ENCODE results near the gene ZC3H12C. TPM values are rescaled to one million over a fixed set of nuclear protein-coding genes. Genes with fewer than 3 reads are reported as not detected.

The ZC3H12C gene
- total RNA-seq, 3 donors from 2014 or later = 10.2 to 19.8 (median 13.2) TPM

DNA sequence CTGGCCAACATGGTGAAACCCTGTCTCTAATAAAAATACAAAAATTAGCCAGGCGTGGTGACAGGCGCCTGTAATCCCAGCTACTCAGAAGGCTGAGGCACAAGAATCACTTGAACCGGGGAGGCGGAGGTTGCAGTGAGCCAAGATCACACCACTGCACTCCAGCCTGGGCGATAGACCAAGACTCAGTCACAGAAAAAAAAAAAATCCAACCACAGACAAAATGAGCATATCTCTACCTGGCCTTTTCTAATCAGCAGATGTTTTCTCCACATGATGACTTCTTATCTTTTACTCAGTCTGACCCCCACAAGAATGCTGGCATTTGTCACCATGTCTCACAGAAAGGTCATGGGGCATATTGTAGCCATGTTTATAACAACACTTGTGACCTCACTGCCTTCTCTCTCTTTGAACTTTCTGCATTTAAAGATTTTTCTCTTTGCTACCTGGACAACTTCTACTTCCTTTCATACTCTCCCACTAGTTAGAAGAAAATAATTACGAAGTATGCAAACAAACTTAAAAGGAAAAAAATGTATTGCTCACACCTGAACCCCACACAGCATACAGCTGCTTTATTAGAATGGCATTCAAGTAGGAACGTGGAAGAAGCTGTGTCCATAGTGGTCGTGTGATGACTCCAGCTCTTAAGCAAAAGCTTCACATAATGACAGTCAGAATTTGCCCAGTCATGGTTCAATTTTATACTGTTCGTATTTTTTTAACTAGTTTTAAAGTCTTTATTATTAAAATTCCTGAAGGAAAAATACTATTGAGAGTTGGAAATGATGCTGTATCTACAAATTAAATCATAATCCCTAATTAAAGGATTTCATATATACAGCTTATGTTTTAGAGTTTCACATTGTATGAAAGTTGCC is 65.4 kb downstream of the ZC3H12C start:
- intact Hi-C loops (cut with DNase I; ENCODE audit: low total_unique reads) = no loop called here
- no peak for DNase-seq (ENCODE audit: low spot score in 2 of 2)
- Histone ChIP-seq H3K36me3 (peaks cover 4% of the 10 kb centered on the region), H3K27me3 (no peaks in the 10 kb centered on the region), H3K4me1 (no peaks in the 10 kb centered on the region), H3K9me3 (no peaks in the 10 kb centered on the region), H3K4me3 (no peak overlapping the region), H3K27ac (no peak overlapping the region)
- TF ChIP-seq POLR2A (IDR thresholded peaks at IDR 0.05) (no peak), POLR2AphosphoS5 (IDR thresholded peaks at IDR 0.05) (no peak), CTCF (IDR thresholded peaks at IDR 0.05) (no peak)

GRCh38 chr11:110159476-110159875 is 66.3 kb downstream of the ZC3H12C start:
- H3K27me3 ChIP-seq = no peaks in the 10 kb centered on the region
- H3K36me3 ChIP-seq = peaks cover 4% of the 10 kb centered on the region

GRCh38 chr11:110160016-110160415 is 66.8 kb downstream of the ZC3H12C start:
- intact Hi-C loops (cut with DNase I; ENCODE audit: low total_unique reads) = no loop called here
- Histone ChIP-seq H3K36me3 (peaks cover 4% of the 10 kb centered on the region), H3K27ac (no peak overlapping the region), H3K27me3 (no peaks in the 10 kb centered on the region), H3K9me3 (no peaks in the 10 kb centered on the region), H3K4me1 (no peaks in the 10 kb centered on the region), H3K4me3 (no peak overlapping the region)
- TF ChIP-seq POLR2AphosphoS5 (IDR thresholded peaks at IDR 0.05) (no peak), POLR2A (IDR thresholded peaks at IDR 0.05) (no peak), CTCF (IDR thresholded peaks at IDR 0.05) (no peak)
- DNase-seq (ENCODE audit: low spot score in 2 of 2) = no peak

More at GRCh38 chr11:110159476-110159875, 66.3 kb downstream of the ZC3H12C start:
- Histone ChIP-seq H3K9me3 (no peaks in the 10 kb centered on the region), H3K27ac (no peak overlapping the region), H3K4me3 (no peak overlapping the region), H3K4me1 (no peaks in the 10 kb centered on the region)
- TF ChIP-seq POLR2A (IDR thresholded peaks at IDR 0.05) (no peak), POLR2AphosphoS5 (IDR thresholded peaks at IDR 0.05) (no peak), CTCF (IDR thresholded peaks at IDR 0.05) (no peak)
- DNase-seq (ENCODE audit: low spot score in 2 of 2) = no peak
- intact Hi-C loops (cut with DNase I; ENCODE audit: low total_unique reads) = no loop called here

GRCh38 chr11:110160437-110160836 is 67.2 kb downstream of the ZC3H12C start:
- Histone ChIP-seq H3K4me3 (no peak overlapping the region), H3K27me3 (no peaks in the 10 kb centered on the region), H3K4me1 (no peaks in the 10 kb centered on the region), H3K9me3 (no peaks in the 10 kb centered on the region), H3K27ac (no peak overlapping the region), H3K36me3 (peaks cover 4% of the 10 kb centered on the region)
- intact Hi-C loops (cut with DNase I; ENCODE audit: low total_unique reads) = no loop called here
- TF ChIP-seq POLR2AphosphoS5 (IDR thresholded peaks at IDR 0.05) = no peak
- TF ChIP-seq CTCF (IDR thresholded peaks at IDR 0.05) = no peak
- no peak for TF ChIP-seq POLR2A (IDR thresholded peaks at IDR 0.05)
- no peak for DNase-seq (ENCODE audit: low spot score in 2 of 2)

GRCh38 chr11:110161061-110161460 is 67.9 kb downstream of the ZC3H12C start:
- no peaks in the 10 kb centered on the region for H3K27me3 ChIP-seq
- peaks cover 4% of the 10 kb centered on the region for H3K36me3 ChIP-seq
- TF ChIP-seq POLR2AphosphoS5 (IDR thresholded peaks at IDR 0.05) = no peak
- no peak for TF ChIP-seq CTCF (IDR thresholded peaks at IDR 0.05)
- TF ChIP-seq POLR2A (IDR thresholded peaks at IDR 0.05) = no peak
- no peak overlapping the region for H3K27ac ChIP-seq
- H3K4me3 ChIP-seq = no peak overlapping the region
- no peaks in the 10 kb centered on the region for H3K9me3 ChIP-seq
- DNase-seq (ENCODE audit: low spot score in 2 of 2) = no peak
- intact Hi-C loops (cut with DNase I; ENCODE audit: low total_unique reads) = no loop called here
- no peaks in the 10 kb centered on the region for H3K4me1 ChIP-seq
